ENCODE results near the gene RALGAPA2.

The RALGAPA2 gene

GRCh38 chr20:20492521-20493332 is 219.7 kb downstream of the RALGAPA2 start:
- no peak for DNase-seq

GRCh38 chr20:20491784-20492264 is 220.6 kb downstream of the RALGAPA2 start:
- no peak for DNase-seq

- no peak for DNase-seq
These were observed 221.2 kb downstream of the RALGAPA2 start for GRCh38 chr20:20491110-20491783.

GRCh38 chr20:20490673-20491072 is 221.8 kb downstream of the RALGAPA2 start:
- DNase-seq, result no peak

GRCh38 chr20:20489648-20490341 is 222.6 kb downstream of the RALGAPA2 start:
- no peak for DNase-seq

GRCh38 chr20:20489054-20489453 is 223.4 kb downstream of the RALGAPA2 start:
- DNase-seq, result no peak

GRCh38 chr20:20488388-20488787 is 224.1 kb downstream of the RALGAPA2 start:
- no peak for DNase-seq

GRCh38 chr20:20487811-20488210 is 224.6 kb downstream of the RALGAPA2 start:
- no peak for DNase-seq

GRCh38 chr20:20483328-20483727 is 229.1 kb downstream of the RALGAPA2 start:
- DNase-seq, result no peak

- DNase-seq, result no peak
These were observed 230.0 kb downstream of the RALGAPA2 start for GRCh38 chr20:20482453-20482852.

GRCh38 chr20:20480689-20481088 is 231.8 kb downstream of the RALGAPA2 start:
- no peak for DNase-seq

GRCh38 chr20:20480126-20480525 is 232.3 kb downstream of the RALGAPA2 start:
- DNase-seq, result no peak

- no peak for DNase-seq
These were observed 234.9 kb downstream of the RALGAPA2 start for GRCh38 chr20:20477444-20478041.

- DNase-seq, result no peak
These were observed 235.9 kb downstream of the RALGAPA2 start for GRCh38 chr20:20476504-20476903.

- no peak for DNase-seq
These were observed 238.8 kb downstream of the RALGAPA2 start for GRCh38 chr20:20473657-20474056.

- DNase-seq, result no peak
These were observed 239.7 kb downstream of the RALGAPA2 start for GRCh38 chr20:20472684-20473274.

- no peak for DNase-seq
These were observed 246.0 kb downstream of the RALGAPA2 start for GRCh38 chr20:20466341-20466879.

- DNase-seq, result peak in 1 of 2 experiments; percentile 3
These were observed 247.2 kb downstream of the RALGAPA2 start for GRCh38 chr20:20465252-20465651.

GRCh38 chr20:20463933-20464374 is 248.5 kb downstream of the RALGAPA2 start:
- DNase-seq, result no peak

GRCh38 chr20:20462185-20462584 is 250.3 kb downstream of the RALGAPA2 start:
- no peak for DNase-seq

- DNase-seq, result no peak
These were observed 250.9 kb downstream of the RALGAPA2 start for GRCh38 chr20:20461551-20461950.

- DNase-seq, result no peak
These were observed 252.7 kb downstream of the RALGAPA2 start for GRCh38 chr20:20459726-20460125.

Data from Kasumi-1 (cell line).